H1 (cell line): Measurements from ENCODE around the gene ASTN2. TPM values are rescaled to one million over a fixed set of nuclear protein-coding genes. Genes with fewer than 3 reads are reported as not detected.

Source experiments
- RFX5 ChIP-seq: IDR thresholded peaks from 2 replicates; pipeline ENCODE4 v1.6.1; 2011; ENCODE audit warnings: low read depth, low read length, improper control_type of control experiment, borderline replicate concordance
- SIRT6 ChIP-seq: IDR thresholded peaks from one replicate; pipeline ENCODE4 v1.7.1; 2012; ENCODE audit warnings: low read length, inconsistent platforms
- SRF ChIP-seq: IDR thresholded peaks from 2 replicates; pipeline ENCODE4 v1.6.1; 2011; ENCODE audit warnings: mild to moderate bottlenecking, low read depth, low read length, moderate library complexity
- polyA plus RNA-seq, 7 experiments: library from polyadenylated mRNA; depleted of rRNA in 3 of 7; stranded (reverse) in 5 of 7; unstranded in 2 of 7; fragments of >200 nt in 5 of 7; fragments of 200-250 nt in 2 of 7; gene quantifications; 1 replicate in 5 of 7; 2 replicates in 1 of 7; 4 replicates in 1 of 7; pipeline versions ENCODE4 v1.2.1 to v1.2.3, GENCODE V29; 2011 to 2013; ENCODE audit warnings: missing spikeins in 2 of 7, mixed read lengths in 2 of 7
- total RNA-seq: library from RNA; stranded (reverse); fragmentation: NEBNext Ultra II Directional; extraction: Animal tissue kit (Norgen Biotek cat#: 25700); gene quantifications from 2 replicates; pipeline ENCODE4 v1.2.1, GENCODE V29; 2021
- TF ChIP-seq, protein P1 (sequence below): fragments of 300-600 bp; sonication (generic); IDR thresholded peaks from 2 replicates; pipeline ENCODE4 v1.7.1; 2012; ENCODE audit warnings: low read length, moderate library complexity, mild to moderate bottlenecking, inconsistent platforms; ENCODE audit not compliant: insufficient replicate concordance
- TF ChIP-seq, protein P2 (sequence below): IDR thresholded peaks from 2 replicates; pipeline ENCODE4 v1.6.1; 2011; ENCODE audit warnings: low read depth, mild to moderate bottlenecking, low read length; ENCODE audit not compliant: insufficient read depth

The ASTN2 gene
- total and polyA plus RNA-seq, 2 of the 8 experiments (the other 6 are each of a cell fraction or from before 2014, with no cell fraction given), result 8.2 to 13.7 TPM

DNA sequence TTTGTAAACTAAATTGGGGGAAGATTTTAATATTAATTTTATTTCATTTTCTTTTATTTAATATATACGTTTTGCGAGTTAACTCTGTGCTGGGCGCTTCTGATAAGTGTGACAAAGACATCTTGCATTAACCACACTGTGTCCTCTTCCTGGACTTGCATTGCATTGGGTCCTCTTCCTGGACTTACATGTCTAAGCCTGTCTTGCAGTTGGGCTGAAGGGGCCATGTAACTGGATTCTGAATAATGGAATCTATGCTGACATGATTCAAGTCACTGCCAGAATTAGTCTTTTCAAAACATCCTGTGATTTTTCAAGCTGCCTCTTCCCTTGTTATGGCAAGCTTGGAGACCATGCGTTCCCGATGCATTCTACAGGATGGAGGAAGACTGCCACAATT is 605.2 kb downstream of the ASTN2 start (continued):
- TF ChIP-seq, protein P1, sequence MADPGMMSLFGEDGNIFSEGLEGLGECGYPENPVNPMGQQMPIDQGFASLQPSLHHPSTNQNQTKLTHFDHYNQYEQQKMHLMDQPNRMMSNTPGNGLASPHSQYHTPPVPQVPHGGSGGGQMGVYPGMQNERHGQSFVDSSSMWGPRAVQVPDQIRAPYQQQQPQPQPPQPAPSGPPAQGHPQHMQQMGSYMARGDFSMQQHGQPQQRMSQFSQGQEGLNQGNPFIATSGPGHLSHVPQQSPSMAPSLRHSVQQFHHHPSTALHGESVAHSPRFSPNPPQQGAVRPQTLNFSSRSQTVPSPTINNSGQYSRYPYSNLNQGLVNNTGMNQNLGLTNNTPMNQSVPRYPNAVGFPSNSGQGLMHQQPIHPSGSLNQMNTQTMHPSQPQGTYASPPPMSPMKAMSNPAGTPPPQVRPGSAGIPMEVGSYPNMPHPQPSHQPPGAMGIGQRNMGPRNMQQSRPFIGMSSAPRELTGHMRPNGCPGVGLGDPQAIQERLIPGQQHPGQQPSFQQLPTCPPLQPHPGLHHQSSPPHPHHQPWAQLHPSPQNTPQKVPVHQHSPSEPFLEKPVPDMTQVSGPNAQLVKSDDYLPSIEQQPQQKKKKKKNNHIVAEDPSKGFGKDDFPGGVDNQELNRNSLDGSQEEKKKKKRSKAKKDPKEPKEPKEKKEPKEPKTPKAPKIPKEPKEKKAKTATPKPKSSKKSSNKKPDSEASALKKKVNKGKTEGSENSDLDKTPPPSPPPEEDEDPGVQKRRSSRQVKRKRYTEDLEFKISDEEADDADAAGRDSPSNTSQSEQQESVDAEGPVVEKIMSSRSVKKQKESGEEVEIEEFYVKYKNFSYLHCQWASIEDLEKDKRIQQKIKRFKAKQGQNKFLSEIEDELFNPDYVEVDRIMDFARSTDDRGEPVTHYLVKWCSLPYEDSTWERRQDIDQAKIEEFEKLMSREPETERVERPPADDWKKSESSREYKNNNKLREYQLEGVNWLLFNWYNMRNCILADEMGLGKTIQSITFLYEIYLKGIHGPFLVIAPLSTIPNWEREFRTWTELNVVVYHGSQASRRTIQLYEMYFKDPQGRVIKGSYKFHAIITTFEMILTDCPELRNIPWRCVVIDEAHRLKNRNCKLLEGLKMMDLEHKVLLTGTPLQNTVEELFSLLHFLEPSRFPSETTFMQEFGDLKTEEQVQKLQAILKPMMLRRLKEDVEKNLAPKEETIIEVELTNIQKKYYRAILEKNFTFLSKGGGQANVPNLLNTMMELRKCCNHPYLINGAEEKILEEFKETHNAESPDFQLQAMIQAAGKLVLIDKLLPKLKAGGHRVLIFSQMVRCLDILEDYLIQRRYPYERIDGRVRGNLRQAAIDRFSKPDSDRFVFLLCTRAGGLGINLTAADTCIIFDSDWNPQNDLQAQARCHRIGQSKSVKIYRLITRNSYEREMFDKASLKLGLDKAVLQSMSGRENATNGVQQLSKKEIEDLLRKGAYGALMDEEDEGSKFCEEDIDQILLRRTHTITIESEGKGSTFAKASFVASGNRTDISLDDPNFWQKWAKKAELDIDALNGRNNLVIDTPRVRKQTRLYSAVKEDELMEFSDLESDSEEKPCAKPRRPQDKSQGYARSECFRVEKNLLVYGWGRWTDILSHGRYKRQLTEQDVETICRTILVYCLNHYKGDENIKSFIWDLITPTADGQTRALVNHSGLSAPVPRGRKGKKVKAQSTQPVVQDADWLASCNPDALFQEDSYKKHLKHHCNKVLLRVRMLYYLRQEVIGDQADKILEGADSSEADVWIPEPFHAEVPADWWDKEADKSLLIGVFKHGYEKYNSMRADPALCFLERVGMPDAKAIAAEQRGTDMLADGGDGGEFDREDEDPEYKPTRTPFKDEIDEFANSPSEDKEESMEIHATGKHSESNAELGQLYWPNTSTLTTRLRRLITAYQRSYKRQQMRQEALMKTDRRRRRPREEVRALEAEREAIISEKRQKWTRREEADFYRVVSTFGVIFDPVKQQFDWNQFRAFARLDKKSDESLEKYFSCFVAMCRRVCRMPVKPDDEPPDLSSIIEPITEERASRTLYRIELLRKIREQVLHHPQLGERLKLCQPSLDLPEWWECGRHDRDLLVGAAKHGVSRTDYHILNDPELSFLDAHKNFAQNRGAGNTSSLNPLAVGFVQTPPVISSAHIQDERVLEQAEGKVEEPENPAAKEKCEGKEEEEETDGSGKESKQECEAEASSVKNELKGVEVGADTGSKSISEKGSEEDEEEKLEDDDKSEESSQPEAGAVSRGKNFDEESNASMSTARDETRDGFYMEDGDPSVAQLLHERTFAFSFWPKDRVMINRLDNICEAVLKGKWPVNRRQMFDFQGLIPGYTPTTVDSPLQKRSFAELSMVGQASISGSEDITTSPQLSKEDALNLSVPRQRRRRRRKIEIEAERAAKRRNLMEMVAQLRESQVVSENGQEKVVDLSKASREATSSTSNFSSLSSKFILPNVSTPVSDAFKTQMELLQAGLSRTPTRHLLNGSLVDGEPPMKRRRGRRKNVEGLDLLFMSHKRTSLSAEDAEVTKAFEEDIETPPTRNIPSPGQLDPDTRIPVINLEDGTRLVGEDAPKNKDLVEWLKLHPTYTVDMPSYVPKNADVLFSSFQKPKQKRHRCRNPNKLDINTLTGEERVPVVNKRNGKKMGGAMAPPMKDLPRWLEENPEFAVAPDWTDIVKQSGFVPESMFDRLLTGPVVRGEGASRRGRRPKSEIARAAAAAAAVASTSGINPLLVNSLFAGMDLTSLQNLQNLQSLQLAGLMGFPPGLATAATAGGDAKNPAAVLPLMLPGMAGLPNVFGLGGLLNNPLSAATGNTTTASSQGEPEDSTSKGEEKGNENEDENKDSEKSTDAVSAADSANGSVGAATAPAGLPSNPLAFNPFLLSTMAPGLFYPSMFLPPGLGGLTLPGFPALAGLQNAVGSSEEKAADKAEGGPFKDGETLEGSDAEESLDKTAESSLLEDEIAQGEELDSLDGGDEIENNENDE, result no peak
- TF ChIP-seq RFX5 (no peak), SIRT6 (no peak), SRF (no peak)
- TF ChIP-seq, protein P2, sequence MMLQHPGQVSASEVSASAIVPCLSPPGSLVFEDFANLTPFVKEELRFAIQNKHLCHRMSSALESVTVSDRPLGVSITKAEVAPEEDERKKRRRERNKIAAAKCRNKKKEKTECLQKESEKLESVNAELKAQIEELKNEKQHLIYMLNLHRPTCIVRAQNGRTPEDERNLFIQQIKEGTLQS, result no peak
